ENCODE data around the gene UBE2E3.
A peak's percentile ranks its signal among the peaks of the same experiment; 100 is the strongest.
"Not testable (repeated sequence)": the region's sequence is repeated elsewhere in the genome, so short reads cannot be mapped to it uniquely, and the experiment has no call there.

UBE2E3 gene

DNA sequence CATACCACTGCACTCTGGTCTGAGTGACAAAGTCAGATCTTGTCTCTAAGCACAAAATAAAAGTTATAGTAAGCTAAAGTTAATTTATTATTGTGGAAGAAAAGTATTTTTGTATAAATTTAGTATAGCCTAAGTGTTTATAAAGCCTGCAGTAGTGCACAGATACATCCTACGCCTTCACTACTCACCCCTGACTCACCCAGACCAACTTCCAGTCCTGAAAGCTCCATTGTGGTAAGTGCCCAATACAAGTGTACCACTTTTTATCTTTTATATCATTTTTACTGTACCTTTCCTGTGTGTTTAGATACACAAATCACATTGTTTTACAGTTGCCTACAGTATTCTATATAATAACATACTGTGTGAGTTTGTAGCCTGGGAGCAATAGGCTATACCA lies 57.5 kb downstream of the UBE2E3 start:
- DNase-seq: no peak

DNA sequence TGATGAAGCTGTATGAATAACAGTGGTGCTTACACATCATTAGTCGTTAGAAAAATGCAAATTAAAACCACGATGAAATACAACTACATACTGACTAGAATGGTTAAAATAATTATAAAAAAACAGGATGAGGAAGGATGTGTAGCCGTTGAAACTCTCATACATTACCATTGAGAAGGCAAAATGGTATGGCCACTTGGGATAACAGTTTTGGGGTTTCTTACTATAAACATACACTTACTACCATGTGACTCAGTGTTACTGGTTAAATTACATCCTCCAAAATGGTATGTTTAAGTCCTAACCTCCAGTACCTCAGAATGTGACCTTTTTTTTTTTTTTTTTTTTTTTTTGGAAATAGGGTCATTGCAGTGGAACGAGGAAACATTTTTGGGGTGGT lies 58.4 kb downstream of the UBE2E3 start:
- no peak for DNase-seq

DNA sequence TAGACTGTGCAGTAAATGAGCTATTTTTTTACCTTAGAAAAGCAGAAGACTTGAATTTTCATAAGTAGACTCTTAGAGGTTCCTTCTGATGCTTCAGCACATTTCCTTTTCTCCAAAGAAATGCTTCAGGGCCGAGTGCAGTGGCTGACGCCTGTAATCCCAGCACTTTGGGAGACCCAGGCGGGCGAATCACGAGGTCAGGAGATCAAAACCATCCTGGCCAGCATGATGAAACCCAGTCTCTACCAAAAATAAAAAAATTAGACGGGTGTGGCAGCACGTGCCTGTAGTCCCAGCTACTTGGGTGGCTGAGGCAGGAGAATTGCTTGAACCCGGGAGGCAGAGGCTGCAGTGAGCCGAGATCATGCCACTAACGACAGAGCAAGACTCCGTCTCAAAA lies 60.4 kb downstream of the UBE2E3 start:
- DNase-seq: not testable (repeated sequence)

DNA sequence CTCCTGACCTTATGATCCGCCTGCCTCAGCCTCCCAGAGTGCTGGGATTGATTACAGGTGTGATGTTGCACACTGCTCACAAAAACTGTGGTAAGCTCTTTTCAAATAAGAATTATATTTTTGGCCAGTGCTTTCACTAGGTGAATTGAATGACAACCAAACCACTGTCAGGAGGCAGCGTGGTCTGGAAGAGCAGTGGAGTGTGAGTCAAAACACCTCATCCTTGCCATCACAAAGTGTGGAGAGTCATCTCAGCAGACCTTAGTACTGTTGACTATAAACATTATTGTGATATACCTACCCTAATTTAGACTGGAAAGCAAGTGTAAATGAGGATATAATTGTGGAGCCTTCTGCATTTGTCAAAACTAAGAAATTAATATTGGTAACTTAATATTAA lies 61.3 kb downstream of the UBE2E3 start:
- DNase-seq: no peak

DNA sequence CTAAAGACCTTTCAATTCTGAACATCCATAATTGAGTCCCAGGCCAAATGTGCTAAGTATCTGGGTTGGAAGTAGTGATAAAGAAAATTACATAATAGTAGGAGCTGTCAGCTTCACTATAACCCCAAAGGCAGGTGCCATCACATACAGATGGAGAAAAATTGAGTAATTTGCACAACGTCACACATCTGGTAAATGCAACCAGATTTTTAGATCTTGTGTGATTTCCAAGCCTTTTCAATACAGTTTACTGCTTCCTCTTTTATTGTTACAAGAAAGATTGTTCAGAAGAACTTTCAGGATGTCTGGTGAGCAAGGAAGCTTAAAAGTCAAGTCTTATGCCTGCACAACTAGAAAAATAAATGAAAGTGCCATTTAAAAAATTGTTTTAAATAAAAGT lies 62.3 kb downstream of the UBE2E3 start:
- no peak for DNase-seq

DNA sequence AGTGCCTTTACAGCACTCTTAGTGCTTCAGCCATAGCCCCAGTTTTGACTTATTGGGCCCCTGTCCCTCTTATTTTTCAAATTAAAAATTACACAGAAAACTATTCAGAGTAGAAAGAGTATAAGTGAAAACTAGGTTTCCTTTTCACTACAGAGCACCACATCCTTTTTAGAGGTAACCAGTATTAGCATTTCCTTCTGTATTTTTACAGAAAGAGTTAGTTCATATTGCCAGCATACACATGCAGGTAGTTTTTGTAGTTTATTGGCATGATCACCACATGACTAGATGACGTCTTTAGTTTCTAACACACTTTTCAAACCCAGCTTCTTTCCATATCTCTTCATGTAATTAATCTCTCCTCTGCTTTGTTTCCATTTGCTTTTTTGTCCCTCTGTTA lies 66.4 kb downstream of the UBE2E3 start:
- DNase-seq: no peak

DNA sequence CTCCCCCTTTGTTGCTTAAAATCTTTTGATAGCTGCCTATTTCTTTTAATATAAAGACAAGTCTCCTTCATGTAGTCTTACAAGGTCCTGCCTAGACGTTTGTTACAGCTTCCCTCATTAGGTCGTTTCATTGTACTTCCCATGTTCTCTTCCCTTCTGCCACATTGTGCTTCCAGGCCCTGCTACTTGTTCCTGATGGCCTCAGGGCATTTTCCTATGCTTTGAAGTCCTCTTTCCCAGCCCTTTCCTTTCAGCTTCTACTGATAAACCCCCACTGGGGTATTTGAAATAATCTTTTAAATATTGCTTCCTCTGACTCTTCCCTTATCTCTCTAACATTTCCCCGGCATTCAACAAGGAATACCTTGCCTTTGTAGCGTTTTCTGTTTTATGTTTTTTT lies 67.4 kb downstream of the UBE2E3 start:
- no peak for DNase-seq

DNA sequence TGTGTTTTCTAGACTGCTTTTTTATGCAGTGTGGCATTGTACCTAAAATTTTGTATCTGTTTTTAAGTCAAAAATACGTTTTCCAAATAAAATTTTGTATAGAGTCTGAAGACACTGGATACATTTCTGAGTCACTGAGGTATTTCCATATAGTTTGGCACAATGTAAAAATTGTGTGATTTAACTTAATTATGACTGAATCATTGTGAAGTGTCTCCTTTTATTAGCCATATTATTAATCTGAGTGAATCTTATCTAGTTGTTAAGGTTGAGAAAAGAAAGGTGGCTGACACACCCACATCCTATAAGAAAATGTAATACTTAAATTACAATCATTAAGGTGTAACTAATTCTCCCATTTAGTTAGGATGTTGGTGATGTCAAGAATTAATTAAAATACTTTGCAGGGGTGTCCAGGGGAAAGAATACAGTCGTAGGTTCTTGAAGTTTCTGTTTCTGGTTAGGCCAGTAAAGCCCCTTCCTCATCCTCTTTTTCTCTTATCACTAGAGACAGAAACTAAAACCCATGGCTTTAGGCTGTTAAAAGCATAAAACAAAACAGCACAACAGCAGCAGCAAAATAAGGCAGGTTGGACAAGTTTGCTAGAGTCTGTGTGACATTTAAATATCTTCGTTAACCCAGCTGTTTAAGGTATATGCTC lies 71.6 kb downstream of the UBE2E3 start:
- no peak for DNase-seq

DNA sequence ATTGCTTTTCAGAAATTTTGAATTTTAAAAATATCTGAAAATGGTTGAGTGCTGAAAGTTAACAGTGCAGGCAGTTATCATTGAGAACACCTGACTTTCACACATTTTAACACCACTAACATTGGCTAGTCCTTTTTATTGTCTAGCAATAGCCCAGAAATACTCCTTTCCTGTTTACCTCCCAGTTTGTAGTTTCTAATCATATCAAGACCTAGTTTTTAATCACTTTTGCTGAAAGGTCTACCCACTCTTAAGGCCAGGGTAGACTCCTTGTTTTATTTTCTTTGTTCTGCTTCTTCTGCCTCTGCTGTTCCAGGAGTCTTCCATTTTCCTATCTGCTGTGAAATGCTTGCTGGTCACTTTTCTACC lies 72.1 kb downstream of the UBE2E3 start:
- no peak for DNase-seq

DNA sequence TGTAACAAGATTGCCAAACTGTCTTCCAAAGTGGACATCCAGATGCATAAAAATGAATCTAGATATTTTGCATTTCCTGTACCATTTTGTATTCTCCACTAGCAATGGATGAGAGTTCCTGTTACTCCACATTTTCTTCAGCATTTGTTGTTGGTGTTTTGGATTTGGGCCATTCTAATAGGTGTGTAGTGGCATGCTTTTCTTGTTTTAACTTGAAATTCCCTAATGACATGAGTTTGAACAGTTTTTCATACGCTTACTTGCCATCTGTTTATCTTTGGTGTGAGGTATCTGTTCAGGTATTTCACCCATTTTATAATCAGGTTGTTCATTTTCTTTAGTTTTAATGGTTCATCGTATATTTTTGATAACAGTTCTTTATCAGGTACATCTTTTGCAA lies 73.9 kb downstream of the UBE2E3 start:
- DNase-seq: no peak

DNA sequence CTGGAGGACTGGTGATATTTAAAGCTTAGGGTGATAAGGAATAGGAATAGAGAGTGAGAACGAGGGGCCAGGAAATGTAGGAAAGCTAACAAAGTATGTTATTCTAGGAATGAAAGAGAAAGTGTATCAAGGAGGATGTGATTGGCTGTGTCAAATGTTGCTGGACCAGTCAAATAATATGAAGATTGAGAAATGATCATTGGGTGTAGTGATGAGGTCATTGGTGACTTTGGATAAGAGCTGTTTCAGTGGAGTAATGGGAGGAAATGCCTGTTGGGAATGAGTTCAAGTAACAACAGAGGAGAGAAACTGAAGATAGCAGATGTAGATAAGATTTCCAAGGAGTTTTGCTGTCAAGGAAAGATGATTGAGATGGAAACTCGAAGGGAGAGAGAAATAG lies 74.4 kb downstream of the UBE2E3 start:
- DNase-seq: no peak

DNA sequence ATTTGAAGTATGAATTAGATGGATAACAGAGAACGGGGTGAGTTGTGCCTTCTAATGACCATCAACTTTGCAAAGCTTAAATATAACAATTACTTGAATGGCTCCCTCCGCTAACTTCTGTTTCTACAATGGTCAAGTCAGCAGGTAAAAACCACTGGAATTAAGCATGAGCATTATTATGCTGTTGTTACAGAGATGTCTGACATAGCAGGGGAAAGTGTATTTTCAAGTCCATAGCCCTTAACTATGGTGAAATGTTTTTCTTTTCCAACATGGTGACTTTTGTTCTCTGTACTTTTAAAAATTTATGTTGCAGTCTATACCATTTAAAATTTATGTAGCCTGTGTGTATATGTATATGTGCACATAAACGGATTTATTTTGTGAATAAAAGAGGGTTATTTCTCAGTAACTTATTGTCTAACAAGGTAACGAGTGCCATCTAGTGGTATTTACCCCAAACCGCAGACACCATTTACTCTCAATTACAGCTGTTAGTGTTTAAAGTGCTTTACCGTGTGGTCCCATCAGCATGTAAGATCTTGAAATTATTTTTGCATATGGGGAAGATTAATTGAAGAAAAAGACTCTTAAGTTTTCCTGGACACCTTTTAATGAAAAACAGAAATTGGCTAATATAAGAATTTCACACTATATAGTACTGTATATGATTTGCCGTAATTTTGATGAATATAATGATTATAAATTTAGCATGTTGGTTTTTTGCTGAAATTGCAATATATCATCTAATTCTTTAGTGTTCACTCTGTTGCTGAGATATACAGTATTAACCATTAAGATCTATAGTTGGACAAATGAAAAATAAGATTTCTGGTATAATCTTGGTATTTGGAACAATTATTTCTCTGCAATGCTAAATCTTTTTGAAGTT lies 78.2 kb downstream of the UBE2E3 start:
- DNase-seq: peak; percentile 17

DNA sequence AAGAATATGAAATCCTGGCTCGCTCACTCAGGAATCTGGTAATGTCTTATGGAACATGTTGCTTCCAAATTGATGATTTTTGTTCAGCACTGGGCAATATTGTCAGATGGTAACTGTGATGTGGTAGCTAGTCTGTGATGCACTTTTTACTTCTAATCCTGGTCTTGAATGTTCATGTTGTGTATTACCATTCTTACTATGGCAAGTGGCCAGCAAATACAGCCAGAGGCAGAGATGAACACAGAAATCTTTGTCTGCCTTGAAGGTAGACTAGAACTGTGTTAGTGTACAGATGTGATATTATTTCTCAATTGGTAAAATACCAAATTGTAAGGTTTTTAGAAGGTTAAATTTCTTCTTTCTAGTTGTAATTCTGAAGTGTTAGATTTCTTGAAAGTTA lies 83.3 kb downstream of the UBE2E3 start:
- DNase-seq: no peak

DNA sequence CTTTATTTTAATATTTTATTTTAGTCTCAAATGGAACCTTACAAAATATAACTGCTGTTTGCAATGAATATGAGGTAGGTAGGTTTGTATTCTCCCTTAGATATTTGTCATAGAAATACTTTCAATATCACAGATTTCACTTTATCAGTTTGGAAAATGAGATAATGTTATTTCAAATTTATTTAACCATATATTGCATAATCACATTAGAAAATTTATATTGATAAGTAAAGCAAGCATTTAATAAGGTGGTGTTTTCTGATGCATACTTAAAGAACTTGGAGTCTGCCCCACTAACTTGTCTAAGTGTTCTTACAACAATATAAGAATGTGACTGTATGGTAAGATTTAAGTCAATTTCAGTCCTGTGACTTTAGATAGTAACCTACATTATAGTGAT lies 85.1 kb downstream of the UBE2E3 start:
- DNase-seq: no peak

DNA sequence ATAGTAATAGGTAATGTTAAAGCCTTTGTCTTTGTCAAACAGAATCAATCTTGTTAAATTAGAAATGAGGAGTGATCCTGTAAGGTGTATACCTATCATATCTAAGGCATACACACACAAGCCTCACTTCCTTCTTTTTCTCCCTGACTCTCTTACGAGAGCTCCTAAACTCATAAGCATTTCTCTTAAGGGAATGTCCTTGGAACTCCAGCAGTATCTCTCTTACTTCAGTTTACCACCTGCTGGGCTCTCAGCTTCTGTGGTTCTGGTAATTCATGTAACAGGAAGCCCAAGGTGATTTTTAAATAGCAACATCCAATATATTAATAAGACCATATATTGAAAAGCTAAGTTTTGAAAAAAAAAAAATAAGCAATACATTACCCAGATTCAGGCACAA lies 85.9 kb downstream of the UBE2E3 start:
- DNase-seq: no peak

DNA sequence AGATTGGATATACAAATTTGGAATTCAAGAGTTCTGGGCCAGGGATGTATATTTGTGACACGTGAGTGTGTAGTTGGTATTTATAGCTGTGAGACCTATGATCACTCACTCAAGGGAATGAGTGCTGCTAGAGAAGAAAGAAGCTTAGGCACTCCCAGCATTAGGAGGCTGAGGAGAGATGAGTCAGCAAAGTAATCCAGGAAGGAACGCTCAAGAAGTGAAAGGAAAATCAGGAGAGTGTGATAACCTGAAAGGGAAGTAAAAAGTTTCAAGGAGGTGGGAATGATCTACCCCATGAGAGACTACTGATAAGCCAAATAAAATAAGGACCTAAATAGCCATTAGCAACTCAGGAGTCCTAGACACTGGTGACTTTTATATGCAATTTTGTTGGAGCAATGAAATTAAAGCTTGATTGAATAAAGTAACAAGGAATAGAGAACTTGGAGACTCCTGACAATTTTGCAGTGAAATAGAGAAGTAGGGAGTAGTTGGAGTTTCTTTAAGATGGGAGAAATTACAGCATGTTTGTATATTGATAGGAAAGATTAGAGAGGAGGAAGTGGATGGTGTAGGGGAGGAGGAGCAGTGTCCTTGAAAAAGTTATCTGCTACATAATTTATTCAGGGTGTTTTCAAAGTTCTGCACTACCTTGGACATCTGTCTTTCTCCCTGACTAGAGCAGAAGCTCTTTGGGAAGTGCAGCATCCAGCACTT lies 89.9 kb downstream of the UBE2E3 start:
- no peak for DNase-seq

DNA sequence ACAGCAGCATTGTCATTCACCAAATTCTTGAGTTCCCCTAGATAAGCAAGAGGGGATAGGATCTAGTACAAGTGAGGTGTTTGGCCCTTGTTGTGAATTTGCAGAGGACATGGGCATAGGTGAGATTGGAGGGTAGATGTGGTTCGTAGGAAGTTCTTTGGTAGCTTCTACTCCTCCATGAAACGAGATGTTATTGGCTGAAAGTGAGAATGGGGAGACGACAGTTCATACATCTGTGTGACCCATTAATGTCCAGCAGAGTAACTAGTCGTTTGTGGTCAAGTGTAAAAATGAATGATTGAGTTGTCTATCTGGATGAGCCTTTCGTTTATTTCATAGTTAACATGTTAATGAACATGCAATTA lies 90.4 kb downstream of the UBE2E3 start:
- no peak for DNase-seq

DNA sequence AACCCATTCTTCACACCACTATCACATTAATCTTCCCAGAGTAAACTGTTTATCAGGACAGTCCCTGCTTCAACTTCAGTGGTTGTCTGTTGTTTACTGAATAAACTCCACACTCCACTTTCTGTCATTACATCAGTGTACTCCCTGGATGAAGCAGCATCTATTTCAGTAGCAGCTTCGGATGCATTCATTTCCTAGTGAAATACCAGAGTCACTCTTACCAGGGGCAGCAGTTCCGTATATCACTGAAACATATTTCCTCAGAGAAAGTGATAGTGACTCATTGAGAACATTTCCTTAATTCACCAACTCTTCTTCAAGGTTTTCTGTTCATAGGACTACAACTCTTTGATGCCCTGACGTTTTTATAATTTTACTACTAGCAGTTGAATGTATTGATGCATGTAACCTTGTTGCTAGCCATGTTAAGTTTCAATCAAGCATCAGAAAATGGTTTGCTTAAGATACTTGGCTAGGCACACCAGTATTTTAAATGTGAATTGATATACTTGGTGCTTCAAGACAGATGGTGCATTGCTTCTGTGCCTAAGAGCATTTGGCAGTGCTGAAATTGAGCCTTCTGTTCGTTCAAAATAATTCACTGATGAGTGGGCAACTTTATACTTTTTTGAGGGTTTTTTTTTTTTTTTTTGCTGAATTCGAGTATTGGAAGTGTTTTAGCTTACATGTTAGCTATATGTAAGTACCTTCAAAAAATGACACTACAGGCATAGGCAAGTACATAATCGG lies 92.3 kb downstream of the UBE2E3 start:
- DNase-seq: no peak

DNA sequence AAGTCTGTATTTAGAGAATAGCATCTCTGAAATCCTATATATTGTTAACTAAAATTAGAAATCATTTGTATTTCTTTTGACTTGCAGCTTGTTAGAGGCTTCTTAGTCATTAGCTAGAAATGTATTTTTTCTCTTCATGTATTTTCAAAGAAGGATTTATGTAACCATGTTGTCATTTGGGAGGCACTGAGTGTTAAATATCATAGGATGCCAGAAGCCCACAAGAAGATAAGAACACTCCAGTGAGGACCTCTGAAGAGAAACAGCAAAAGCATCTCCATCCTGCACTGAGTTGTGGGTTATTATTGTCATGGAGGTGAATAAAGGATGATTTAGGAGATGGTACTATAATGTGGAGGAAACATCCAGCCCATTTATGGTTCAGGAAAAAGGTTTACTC lies 93.5 kb downstream of the UBE2E3 start:
- DNase-seq: no peak

DNA sequence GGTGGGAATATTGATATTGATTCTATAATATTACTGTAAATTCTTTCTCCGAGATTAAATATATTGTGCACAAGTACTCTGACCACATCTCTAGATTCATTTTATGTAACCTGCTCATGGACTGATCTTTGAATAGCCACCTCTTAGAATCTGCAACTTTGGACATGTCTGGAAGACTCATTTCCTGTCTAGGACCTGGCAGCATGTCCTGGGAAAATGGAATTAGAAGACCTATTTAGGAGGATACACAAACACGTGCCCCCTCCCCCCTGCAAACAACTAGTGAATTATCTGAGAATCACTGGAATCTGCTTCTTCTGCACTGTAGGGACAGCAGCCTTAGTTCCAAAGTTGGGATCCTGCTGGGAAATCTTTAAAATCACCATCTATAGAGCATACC lies 94.1 kb downstream of the UBE2E3 start:
- DNase-seq: no peak

DNA sequence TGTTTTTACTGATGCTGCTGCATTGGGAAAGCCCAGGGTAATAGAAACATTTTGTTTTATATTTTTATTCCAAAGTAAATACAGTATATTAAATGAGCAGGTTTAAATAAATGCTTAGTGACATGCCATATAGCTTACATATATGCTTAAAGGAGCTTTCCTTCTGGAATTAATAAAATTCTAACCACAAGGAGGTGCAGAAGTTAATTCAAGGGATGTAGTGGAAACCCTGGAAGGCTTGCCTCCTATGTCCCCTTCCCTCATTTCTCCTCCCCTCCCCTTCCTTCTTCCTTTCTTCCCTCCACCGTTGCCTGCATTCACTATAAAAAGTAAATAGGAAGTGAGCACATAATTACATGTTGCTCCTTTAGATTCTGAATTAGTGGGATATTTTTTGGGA lies 96.3 kb downstream of the UBE2E3 start:
- no peak for DNase-seq

DNA sequence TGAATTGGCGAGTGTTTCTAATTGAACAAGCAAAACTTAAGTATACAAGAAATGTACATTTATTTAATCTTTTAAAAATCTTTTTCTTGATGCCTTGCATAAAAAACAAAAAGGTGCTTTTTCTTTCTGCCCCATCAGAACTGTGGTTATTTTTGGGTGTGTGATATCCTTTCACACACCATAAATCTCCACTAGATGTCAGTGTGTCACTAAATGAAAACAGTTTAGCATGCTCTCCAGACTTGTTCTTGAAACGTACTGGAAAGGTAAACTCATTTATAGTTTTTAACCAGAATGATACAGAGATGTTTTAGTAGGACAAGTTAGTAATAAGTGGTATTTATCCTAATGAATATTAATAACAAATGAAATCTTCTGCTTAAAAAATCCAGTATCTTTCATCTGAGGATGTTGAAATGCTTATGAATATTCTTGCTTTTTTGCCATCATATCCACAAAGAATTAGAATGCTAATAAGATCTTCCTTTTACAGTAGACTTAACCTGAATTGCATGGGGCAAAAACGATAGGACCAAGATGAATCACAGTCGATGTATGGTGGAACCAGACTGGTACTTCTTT lies 96.8 kb downstream of the UBE2E3 start:
- no peak for DNase-seq

DNA sequence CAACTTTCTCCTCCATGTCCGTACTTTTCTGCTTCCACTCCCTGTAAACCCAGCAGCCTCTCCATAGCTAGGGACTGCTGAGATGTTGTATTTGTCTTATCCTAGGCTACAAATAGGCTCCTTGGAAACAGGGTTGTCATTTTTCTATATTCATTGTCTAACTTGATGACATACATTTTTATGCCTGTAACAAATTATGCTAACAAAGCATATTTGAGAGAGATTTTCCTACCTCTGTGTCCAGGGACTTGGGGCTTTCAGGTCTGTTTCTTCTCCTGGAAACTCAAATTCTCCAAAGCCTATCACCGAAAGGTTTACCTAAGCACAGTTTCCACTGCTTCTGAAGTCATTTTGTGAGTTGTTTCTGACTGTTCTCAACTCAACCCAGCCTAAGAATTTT lies 102.7 kb downstream of the UBE2E3 start:
- DNase-seq: no peak

Data from activated naive CD4-positive, alpha-beta T cell treated with Interleukin-2 at 50 U/mL for 16 hours (primary cell).